GM12874 (cell line): ENCODE data around the gene DTHD1.

Experiments used
- TF ChIP-seq, protein P1 (sequence below): IDR thresholded peaks from 2 replicates; pipeline ENCODE4 v1.5.1; 2011; ENCODE audit warnings: low read depth, mild to moderate bottlenecking, control low read depth, low read length, moderate library complexity; ENCODE audit not compliant: insufficient read depth

Gene DTHD1

DNA sequence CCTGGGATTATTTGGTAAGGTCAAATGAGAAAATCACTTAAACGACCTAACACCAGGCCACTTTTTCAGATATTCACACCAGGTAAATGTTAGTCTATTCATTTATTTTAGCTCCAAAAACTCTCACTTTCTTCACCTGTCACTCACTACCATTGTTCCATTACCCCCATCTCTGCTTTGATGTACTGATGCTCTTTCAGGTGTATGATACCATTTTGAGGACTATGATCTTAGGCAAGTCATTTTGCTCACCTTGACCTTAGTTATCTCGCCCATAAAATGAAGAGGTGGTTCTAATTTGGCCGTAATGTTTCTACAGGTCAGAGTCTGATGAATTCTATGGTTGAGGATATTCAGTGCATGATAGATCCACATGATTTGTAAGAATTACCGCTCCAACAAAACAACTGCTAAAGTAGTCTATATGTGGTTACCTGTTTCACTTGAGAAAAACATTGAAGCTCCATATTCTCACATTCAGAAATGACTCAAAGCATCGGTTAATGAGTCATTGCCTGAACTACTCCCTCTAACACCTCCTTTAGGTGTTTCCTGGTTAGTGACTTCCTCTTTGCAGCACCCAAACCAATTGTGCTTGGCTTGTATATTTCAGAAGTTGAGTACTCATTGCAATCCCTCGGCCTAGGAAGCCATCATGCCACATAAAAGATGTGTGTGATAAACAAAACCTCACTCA is 4.5 kb downstream of the DTHD1 start:
- TF ChIP-seq, protein P1, sequence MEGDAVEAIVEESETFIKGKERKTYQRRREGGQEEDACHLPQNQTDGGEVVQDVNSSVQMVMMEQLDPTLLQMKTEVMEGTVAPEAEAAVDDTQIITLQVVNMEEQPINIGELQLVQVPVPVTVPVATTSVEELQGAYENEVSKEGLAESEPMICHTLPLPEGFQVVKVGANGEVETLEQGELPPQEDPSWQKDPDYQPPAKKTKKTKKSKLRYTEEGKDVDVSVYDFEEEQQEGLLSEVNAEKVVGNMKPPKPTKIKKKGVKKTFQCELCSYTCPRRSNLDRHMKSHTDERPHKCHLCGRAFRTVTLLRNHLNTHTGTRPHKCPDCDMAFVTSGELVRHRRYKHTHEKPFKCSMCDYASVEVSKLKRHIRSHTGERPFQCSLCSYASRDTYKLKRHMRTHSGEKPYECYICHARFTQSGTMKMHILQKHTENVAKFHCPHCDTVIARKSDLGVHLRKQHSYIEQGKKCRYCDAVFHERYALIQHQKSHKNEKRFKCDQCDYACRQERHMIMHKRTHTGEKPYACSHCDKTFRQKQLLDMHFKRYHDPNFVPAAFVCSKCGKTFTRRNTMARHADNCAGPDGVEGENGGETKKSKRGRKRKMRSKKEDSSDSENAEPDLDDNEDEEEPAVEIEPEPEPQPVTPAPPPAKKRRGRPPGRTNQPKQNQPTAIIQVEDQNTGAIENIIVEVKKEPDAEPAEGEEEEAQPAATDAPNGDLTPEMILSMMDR: no peak

DNA sequence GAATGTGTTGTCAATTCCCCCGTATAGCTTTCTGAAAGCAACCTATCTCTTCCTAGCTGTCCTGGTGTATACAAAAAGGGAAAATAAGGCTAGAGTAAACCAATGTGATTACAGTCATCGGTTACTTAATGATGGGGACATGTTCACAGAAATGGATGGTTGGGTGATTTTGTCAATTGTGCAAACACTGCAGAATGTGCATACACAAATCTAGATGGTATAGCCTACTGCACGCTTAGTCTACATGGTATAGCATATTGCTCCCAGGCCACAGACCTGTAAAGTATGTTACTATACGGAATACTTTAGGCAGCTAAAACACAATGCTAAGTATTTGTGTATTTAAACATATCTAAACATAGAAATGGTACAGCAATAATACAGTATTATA is 5.1 kb downstream of the DTHD1 start:
- TF ChIP-seq, protein P1: no peak

DNA sequence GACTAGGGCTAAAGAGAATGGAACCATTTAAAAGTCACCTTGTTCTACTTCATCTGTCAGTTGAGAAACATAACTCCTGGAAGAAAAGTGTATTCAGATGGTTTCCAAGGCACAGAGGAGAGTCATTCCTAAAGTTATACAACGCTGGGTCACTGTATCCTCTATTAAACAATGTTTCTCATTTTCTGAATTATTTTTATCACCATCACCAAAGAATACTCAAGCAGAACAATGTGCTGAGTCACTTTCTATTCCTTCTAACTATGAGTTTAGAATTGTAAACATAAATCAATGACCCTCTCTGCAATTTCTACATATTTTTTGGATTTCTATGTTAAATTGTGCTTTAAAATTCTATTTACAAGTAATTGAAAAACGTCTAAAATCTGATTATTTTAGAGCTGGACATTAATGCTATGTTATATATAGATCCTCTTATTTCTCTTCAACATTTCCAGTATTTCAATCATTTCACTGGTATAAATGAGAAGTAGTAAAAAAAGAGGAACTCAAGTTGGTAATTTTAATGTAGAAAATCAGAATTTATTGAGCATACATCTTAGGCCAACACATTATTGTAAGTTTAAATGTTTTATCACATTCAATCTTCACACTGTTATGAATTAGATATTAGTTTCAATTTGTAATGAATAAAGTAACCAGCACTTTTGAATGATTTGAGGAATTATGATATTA is 7.5 kb downstream of the DTHD1 start:
- TF ChIP-seq, protein P1: no peak

DNA sequence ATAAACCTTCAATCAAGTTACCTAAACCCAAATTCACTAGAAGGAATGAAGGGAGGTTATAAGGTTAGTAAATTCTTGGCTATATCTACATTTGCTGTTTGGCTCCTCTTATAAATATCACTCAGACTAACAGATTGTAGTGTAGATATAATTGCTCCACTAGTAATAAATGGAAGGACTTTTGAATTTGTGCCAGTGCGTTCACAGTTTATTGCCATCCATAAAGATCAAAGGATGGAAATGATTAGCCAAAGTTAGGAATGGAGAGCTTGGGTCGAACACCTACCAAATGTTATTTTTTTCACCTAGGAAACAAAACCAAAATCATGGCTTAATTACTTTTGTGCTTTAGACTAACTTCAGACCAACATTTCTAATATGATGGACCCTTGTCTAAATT is 9.2 kb downstream of the DTHD1 start:
- TF ChIP-seq, protein P1: no peak

DNA sequence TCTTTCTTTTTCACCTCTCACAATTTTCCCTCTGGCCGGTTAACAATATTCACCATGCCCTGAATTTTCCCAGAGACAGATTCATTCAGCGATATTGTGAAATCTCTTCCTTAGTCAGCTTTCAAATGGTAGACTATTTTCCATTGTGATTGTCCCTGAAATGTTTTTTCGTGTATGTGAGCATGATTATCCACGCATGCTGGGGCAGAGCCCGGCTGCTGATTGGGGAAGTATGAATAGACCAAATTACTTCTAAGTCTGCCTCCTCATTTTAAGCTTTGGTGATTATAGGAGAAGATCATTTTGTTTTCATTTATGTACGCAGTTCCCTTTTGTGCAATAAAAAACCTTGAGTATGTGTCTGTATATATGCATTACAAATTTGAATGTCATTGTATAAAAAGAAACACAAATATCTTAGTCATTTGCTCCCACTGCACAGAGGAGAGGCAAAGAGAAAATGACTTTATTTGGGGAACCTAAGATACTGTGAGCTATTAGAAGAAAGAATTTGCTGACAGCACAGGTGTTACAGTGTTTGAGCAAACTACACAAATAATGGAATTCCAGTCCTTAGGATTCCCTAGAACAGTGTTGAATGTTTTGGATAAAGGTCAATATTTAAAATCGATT is 11.3 kb downstream of the DTHD1 start:
- TF ChIP-seq, protein P1: no peak

DNA sequence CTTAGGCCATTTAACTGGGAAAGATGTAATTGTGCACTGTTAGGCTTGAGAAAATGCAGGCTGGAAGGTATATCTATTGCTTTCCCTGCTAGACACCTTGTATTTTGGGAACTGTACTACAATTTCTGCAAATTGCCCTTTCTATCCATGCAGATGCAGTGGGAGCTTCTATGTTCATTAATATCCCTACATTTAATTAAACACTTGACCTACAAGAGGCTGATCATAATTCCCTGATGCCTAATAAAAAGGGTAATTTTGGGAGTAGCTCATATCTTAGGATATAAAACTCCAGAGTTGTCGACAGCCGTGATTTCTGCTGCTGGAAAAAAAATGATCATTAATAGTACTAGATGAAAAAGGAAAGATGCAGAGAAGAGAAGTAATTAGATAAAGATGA is 19.7 kb downstream of the DTHD1 start:
- TF ChIP-seq, protein P1: no peak

DNA sequence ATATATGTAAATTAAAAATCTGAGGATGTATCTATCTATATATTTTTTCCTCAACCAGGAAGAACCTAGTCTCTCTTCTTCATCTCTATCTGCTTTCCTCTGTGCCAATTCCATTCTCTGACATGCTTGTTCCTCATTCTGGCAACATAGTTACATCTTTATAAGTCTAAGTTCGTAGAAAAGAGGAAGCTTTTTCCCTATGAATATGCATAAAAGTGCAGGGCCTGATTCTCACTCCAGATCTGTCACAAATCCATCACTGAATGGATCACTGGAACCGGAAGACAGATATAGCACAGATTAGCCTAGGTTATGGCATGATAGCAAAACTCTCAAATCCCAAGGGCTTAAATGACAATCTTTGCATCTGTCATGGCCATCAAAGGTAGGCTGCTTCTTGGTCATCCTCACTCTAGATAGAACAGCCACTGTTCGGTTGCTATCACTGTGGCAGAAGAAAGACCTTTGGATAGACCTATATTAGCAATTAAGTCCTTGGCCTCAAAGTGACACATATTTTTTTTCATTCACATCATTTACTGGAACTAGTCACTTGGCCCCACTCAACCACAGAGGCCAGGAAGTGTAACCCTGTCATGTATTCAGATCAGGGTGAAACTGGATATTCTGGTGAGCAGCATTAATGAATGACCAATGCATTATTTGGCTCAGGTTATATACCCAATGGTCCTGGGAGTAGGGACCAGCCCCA is 22.2 kb downstream of the DTHD1 start:
- TF ChIP-seq, protein P1: no peak
